ENCODE results near the gene LRRC42.

GRCh38 chr1:53968125-53968513 is 22.0 kb downstream of the LRRC42 start:
- TF ChIP-seq GATA2 (IDR thresholded peaks at IDR 0.05; ENCODE audit: low read depth, low read length), result no peak
- TF ChIP-seq GATA3 (IDR thresholded peaks at IDR 0.05; ENCODE audit: low read depth, low read length), result no peak

Data from SH-SY5Y (cell line).